Neural cell (in vitro differentiated cells): ENCODE measurements around the gene ERI2. TPM values are rescaled to one million over a fixed set of nuclear protein-coding genes. Genes with fewer than 3 reads are reported as not detected.

ENCODE experiments used
- H2AFZ ChIP-seq: fragments of 200-600, 300-800 bp; sonication (generic), shearing (Covaris generic); 2 replicates; pipeline ENCODE4 v1.6.0; 2014; ENCODE audit warnings: low read depth, mild to moderate bottlenecking, antibody characterized with exemption, low read length, moderate library complexity
- H3F3A ChIP-seq: fragments of 200-600 bp; shearing (Covaris generic); 2 replicates; pipeline ENCODE4 v1.6.1; 2016; ENCODE audit warnings: mild to moderate bottlenecking, moderate library complexity, mixed read lengths, antibody characterized with exemption, low read length; ENCODE audit not compliant: insufficient read depth, poor library complexity, severe bottlenecking
- H3K27ac ChIP-seq: fragments of 200-600, 300-800 bp; sonication (generic), shearing (Covaris generic); 2 replicates; pipeline ENCODE4 v1.5.1; 2014; ENCODE audit warnings: mild to moderate bottlenecking, low read length, moderate library complexity
- H3K27me3 ChIP-seq: fragments of 300-800, 200-600 bp; sonication (generic), shearing (Covaris generic); 2 replicates; pipeline ENCODE4 v1.6.0; 2014; ENCODE audit warnings: mild to moderate bottlenecking, low read depth, low read length, moderate library complexity; ENCODE audit not compliant: insufficient read depth
- H3K36me3 ChIP-seq: fragments of 300-800, 200-600 bp; sonication (generic), shearing (Covaris generic); 2 replicates; pipeline ENCODE4 v1.5.1; 2014; ENCODE audit warnings: mild to moderate bottlenecking, antibody characterized with exemption, low read length, moderate library complexity; ENCODE audit not compliant: insufficient read depth
- H3K4me2 ChIP-seq: fragments of 300-800, 200-600 bp; sonication (generic), shearing (Covaris generic); 2 replicates; pipeline ENCODE4 v1.6.0; 2014; ENCODE audit warnings: mild to moderate bottlenecking, low read length
- H3K4me3 ChIP-seq: fragments of 300-800, 200-600 bp; sonication (generic), shearing (Covaris generic); 2 replicates; pipeline ENCODE4 v1.5.1; 2014; ENCODE audit warnings: mild to moderate bottlenecking, low read length, moderate library complexity
- H3K79me2 ChIP-seq: fragments of 200-600 bp; shearing (Covaris generic); replicated peaks from 2 replicates; pipeline ENCODE4 v1.6.0; 2014; ENCODE audit warnings: mild to moderate bottlenecking, low read length, moderate library complexity; ENCODE audit not compliant: insufficient read depth
- H3K9ac ChIP-seq: fragments of 300-800, 200-600 bp; sonication (generic), shearing (Covaris generic); 2 replicates; pipeline ENCODE4 v1.6.1; 2016; ENCODE audit warnings: mild to moderate bottlenecking, low read length, mixed read lengths
- H3K9me2 ChIP-seq: fragments of 200-600 bp; shearing (Covaris generic); 2 replicates; pipeline ENCODE4 v1.6.1; 2016; ENCODE audit warnings: mild to moderate bottlenecking, low read length, mixed read lengths; ENCODE audit not compliant: insufficient read depth
- H3K9me3 ChIP-seq: fragments of 200-600, 300-800 bp; sonication (generic), shearing (Covaris generic); 2 replicates; pipeline ENCODE4 v1.6.1; 2016; ENCODE audit warnings: mild to moderate bottlenecking, mixed run types, low read length, moderate library complexity, mixed read lengths
- H4K20me1 ChIP-seq: fragments of 200-600 bp; shearing (Covaris generic); 2 replicates; pipeline ENCODE4 v1.6.1; 2016; ENCODE audit warnings: mild to moderate bottlenecking, mixed run types; ENCODE audit not compliant: insufficient read depth
- EP300 ChIP-seq: fragments of 450-650 bp; conservative IDR thresholded peaks from 2 replicates; pipeline ENCODE4 v1.6.1; 2014; ENCODE audit warnings: antibody characterized with exemption, mild to moderate bottlenecking, moderate library complexity; ENCODE audit not compliant: poor library complexity, severe bottlenecking
- EZH2 ChIP-seq: fragments of 200-600, 300-800 bp; shearing (Covaris generic), sonication (generic); IDR thresholded peaks from 2 replicates; pipeline ENCODE4 v1.6.1; 2014; ENCODE audit warnings: antibody characterized with exemption, low read length, borderline replicate concordance, mild to moderate bottlenecking; ENCODE audit not compliant: insufficient read depth, poor library complexity, severe bottlenecking
- MXI1 ChIP-seq: fragments of 450-650 bp; conservative IDR thresholded peaks from 2 replicates; pipeline ENCODE4 v1.6.1; 2014; ENCODE audit warnings: antibody characterized with exemption, mild to moderate bottlenecking; ENCODE audit not compliant: poor library complexity, severe bottlenecking
- POLR2AphosphoS5 ChIP-seq: IDR thresholded peaks from 2 replicates; pipeline ENCODE4 v1.6.1; 2012
- RAD21 ChIP-seq: fragments of 450-650 bp; conservative IDR thresholded peaks from 2 replicates; pipeline ENCODE4 v1.6.1; 2014; ENCODE audit warnings: antibody characterized with exemption, mild to moderate bottlenecking, moderate library complexity
- SMC3 ChIP-seq: fragments of 450-650 bp; conservative IDR thresholded peaks from 2 replicates; pipeline ENCODE4 v1.6.1; 2014; ENCODE audit warnings: antibody characterized with exemption, mild to moderate bottlenecking, moderate library complexity; ENCODE audit not compliant: poor library complexity
- TAF1 ChIP-seq: IDR thresholded peaks from 2 replicates; pipeline ENCODE4 v1.6.1; 2012; ENCODE audit warnings: low read depth
- polyA plus RNA-seq: library from polyadenylated mRNA; depleted of rRNA; stranded (reverse); fragments of >200 nt; gene quantifications from 2 replicates; pipeline ENCODE4 v1.2.3, GENCODE V29; 2014
- TF ChIP-seq, protein P1 (sequence below): IDR thresholded peaks from 2 replicates; pipeline ENCODE4 v1.6.1; 2012; ENCODE audit warnings: borderline replicate concordance
- TF ChIP-seq, protein P2 (sequence below): fragments of 450-650 bp; IDR thresholded peaks from 2 replicates; pipeline ENCODE4 v1.5.1; 2014; ENCODE audit warnings: antibody characterized with exemption, mild to moderate bottlenecking, moderate library complexity; ENCODE audit not compliant: poor library complexity, severe bottlenecking

The ERI2 gene
- polyA plus RNA-seq, 1 donor from 2014 or later = 46.9 TPM

DNA sequence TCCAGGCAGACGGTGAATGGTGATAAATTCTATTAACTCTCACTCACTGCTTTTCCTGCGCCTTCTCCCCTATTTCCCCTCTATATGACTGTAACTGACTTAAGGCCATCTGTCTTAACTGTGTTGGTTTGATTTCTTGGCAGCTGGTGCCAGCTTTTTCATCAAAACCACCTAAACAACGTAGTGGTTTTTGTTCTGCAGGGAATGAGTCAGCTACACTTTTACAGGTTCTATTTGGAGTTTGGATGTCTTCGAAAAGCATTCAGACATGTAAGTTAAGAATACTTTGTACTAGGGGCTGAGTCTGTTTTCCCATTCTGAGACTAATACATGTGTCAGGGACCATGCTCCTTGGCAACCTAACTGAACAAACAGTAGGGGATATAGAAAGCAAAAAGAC is 8.5 kb upstream of the ERI2 start:
- Histone ChIP-seq H3K9ac (no peak overlapping the region), H3K4me3 (no peak overlapping the region), H3K27me3 (no peaks in the 10 kb centered on the region), H3K36me3 (no peaks in the 10 kb centered on the region), H2AFZ (no peak overlapping the region), H3K79me2 (no peaks in the 10 kb centered on the region), H3K9me2 (no peaks in the 10 kb centered on the region), H3F3A (no peaks in the 10 kb centered on the region), H4K20me1 (no peaks in the 10 kb centered on the region), H3K27ac (no peak overlapping the region), H3K9me3 (no peaks in the 10 kb centered on the region), H3K4me2 (no peak overlapping the region)
- TF ChIP-seq, protein P1, sequence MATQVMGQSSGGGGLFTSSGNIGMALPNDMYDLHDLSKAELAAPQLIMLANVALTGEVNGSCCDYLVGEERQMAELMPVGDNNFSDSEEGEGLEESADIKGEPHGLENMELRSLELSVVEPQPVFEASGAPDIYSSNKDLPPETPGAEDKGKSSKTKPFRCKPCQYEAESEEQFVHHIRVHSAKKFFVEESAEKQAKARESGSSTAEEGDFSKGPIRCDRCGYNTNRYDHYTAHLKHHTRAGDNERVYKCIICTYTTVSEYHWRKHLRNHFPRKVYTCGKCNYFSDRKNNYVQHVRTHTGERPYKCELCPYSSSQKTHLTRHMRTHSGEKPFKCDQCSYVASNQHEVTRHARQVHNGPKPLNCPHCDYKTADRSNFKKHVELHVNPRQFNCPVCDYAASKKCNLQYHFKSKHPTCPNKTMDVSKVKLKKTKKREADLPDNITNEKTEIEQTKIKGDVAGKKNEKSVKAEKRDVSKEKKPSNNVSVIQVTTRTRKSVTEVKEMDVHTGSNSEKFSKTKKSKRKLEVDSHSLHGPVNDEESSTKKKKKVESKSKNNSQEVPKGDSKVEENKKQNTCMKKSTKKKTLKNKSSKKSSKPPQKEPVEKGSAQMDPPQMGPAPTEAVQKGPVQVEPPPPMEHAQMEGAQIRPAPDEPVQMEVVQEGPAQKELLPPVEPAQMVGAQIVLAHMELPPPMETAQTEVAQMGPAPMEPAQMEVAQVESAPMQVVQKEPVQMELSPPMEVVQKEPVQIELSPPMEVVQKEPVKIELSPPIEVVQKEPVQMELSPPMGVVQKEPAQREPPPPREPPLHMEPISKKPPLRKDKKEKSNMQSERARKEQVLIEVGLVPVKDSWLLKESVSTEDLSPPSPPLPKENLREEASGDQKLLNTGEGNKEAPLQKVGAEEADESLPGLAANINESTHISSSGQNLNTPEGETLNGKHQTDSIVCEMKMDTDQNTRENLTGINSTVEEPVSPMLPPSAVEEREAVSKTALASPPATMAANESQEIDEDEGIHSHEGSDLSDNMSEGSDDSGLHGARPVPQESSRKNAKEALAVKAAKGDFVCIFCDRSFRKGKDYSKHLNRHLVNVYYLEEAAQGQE = no peak
- TF ChIP-seq RAD21 (no peak), EP300 (no peak), POLR2AphosphoS5 (no peak), SMC3 (no peak)
- TF ChIP-seq, protein P2, sequence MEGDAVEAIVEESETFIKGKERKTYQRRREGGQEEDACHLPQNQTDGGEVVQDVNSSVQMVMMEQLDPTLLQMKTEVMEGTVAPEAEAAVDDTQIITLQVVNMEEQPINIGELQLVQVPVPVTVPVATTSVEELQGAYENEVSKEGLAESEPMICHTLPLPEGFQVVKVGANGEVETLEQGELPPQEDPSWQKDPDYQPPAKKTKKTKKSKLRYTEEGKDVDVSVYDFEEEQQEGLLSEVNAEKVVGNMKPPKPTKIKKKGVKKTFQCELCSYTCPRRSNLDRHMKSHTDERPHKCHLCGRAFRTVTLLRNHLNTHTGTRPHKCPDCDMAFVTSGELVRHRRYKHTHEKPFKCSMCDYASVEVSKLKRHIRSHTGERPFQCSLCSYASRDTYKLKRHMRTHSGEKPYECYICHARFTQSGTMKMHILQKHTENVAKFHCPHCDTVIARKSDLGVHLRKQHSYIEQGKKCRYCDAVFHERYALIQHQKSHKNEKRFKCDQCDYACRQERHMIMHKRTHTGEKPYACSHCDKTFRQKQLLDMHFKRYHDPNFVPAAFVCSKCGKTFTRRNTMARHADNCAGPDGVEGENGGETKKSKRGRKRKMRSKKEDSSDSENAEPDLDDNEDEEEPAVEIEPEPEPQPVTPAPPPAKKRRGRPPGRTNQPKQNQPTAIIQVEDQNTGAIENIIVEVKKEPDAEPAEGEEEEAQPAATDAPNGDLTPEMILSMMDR = no peak

DNA sequence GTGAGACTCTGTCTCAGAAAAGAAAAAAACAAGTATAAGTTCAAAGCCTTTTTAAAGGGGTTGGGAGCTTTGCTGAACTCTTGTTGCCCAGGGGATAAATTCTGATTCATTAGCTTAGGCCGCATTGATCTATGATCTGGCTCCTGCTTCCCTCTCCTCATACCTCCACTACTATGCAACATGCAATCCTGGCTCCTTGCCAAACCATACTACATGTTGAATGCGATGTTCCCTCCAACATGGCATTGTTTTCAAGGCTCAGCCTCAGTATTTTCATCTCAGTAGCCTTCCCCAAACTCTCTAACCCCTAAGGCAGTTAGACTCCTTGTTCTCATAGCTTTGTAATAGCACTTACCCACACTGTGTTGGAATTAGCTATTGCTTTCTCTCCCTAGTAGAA is 6.2 kb upstream of the ERI2 start:
- no peak for TF ChIP-seq MXI1
- no peak for TF ChIP-seq TAF1
- Histone ChIP-seq H3K9me3 (no peaks in the 10 kb centered on the region), H3F3A (no peaks in the 10 kb centered on the region)

DNA sequence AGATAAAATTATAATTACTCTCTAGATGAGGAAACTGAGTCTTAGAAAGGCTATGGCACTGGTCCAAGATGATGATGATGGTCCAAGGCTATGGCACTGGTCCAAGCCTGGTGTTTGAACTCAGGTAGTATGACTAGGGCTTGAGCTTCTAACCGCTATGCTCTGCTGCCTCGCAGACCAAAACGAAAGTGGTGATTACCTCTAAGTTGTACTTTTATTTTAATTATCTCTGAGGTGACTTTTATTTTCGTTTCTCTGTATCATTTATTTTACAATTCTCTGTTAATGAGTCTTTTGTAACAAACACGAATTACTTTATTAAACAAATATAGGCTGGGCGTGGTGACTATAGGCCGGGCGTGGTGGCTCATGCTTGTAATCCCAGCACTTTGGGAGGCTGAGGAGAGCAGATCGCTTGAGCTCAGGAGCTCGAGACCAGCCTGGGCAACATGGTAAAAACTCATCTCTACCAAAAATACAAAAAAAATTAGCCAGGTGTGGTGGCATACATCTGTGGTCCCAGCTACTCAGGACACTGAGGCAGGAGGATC is 5.7 kb upstream of the ERI2 start:
- H3K4me3 ChIP-seq = no peak overlapping the region
- H3K79me2 ChIP-seq = no peaks in the 10 kb centered on the region
- no peak overlapping the region for H3K27ac ChIP-seq
- no peak overlapping the region for H2AFZ ChIP-seq
- no peak overlapping the region for H3K9ac ChIP-seq
- no peaks in the 10 kb centered on the region for H3K36me3 ChIP-seq
- TF ChIP-seq EZH2 = no peak
- TF ChIP-seq, protein P1 = no peak
- TF ChIP-seq TAF1 = no peak
- no peak for TF ChIP-seq RAD21
- TF ChIP-seq, protein P2 = no peak
- TF ChIP-seq SMC3 = no peak
- no peak for TF ChIP-seq MXI1
- H3K9me3 ChIP-seq = no peaks in the 10 kb centered on the region
- H3F3A ChIP-seq = no peaks in the 10 kb centered on the region
- H3K27me3 ChIP-seq = no peaks in the 10 kb centered on the region
- no peaks in the 10 kb centered on the region for H3K9me2 ChIP-seq
- no peaks in the 10 kb centered on the region for H4K20me1 ChIP-seq
- no peak overlapping the region for H3K4me2 ChIP-seq

More for the DNA sequence above, 6.2 kb upstream of the ERI2 start:
- no peaks in the 10 kb centered on the region for H3K36me3 ChIP-seq
- no peak overlapping the region for H3K9ac ChIP-seq
- H3K4me2 ChIP-seq = no peak overlapping the region
- no peak overlapping the region for H3K27ac ChIP-seq
- H3K27me3 ChIP-seq = no peaks in the 10 kb centered on the region
- no peak overlapping the region for H3K4me3 ChIP-seq
- H3K9me2 ChIP-seq = no peaks in the 10 kb centered on the region
- H3K79me2 ChIP-seq = no peaks in the 10 kb centered on the region
- no peak overlapping the region for H2AFZ ChIP-seq
- no peaks in the 10 kb centered on the region for H4K20me1 ChIP-seq
